ENCODE data around the gene LRMDA. TPM values are rescaled to one million over a fixed set of nuclear protein-coding genes. Genes with fewer than 3 reads are reported as not detected.

LRMDA gene
- total and polyA plus RNA-seq, 10 of the 15 experiments (the other 5 are each of a cell fraction or from before 2014, with no cell fraction given): 0.07 to 0.54 (median 0.29) TPM; not detected in 4

DNA sequence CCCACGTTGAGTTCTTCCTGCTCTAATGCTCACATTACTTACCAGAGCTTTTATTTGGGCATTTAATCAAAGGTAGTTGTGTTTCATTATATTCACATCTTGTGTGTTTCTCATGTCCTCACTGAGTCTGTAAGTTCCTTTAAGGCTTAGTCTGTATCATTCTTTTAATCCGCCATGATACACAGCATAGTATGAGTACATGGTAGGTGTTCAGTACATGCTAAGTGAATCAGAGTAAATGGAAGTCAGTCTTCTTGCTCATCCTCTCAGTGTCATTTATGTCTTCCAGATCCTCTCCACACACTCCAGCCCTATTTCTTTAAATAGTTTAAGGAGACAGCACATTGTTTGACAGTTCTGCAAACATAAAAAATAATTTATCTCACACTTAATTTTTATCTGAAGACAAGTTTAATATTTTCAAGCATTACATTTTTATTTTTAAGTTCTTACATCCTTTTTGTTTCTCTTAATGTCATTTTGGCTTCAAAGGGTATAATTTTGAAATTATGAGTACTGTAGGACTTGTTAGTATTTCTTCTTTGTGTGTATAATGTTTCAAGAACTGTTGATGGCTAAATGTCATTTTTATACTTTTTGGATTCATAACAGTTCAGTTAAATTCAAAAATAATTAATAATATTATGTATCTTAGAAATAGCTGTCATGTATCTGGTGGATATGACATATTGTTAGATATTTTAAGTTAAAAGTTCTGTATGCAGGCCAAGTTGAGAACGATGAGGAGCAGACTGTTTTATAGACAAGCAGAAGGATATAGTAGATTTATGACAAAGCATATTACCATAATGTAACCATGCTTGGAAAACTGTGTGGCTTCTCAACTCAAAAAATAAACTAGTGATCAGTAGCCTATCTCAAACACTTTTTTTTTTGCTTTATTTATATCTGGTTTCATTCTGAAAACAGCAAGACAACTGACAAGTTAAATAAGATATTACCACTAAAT lies 342.7 kb downstream of the LRMDA start:
- BruUV-seq (replicated peaks): no TSS peak
- intact Hi-C loops (cut with micrococcal nuclease; ENCODE audit: unreplicated experiment) (loop anchor here (5.0 kb wide), 2 partner anchors 162 to 372 kb away; partner anchors contain the start of gene ZNF503), in situ Hi-C loops (cut with MboI) (no loop called here)
- DNase-seq (ENCODE audit: low read depth, low spot score): no peak
- H3K36me3 ChIP-seq (ENCODE audit: control insufficient read depth in 2 of 2, insufficient read depth in 2 of 2, low read length in 1 of 2): no peaks in the 10 kb centered on the region
- no peak for FAIRE-seq
- H3K27ac ChIP-seq (ENCODE audit: control insufficient read depth, insufficient read depth): no peak overlapping the region
- H3K9me3 ChIP-seq (replicated peaks; ENCODE audit: control insufficient read depth, insufficient read depth, low read length): no peaks in the 10 kb centered on the region
- CTCF ChIA-PET: interaction anchor here (0.8 to 1.4 kb wide), 2 partner anchors 10 to 17 kb away, joined by 3 read pairs; no protein-coding TSS in a partner anchor
- H3K4me2 ChIP-seq (ENCODE audit: control insufficient read depth, insufficient read depth): no peak overlapping the region
- SMC1A ChIA-PET (ENCODE audit: uncharacterized antibody, unreplicated experiment): interaction anchor here (0.7 to 1.5 kb wide), 7 partner anchors 9 to 530 kb away, joined by 3 to 4 read pairs (median 3); no protein-coding TSS in a partner anchor
- TF ChIP-seq ZNF24 (IDR thresholded peaks at IDR 0.05) (no peak), SREBF2 (IDR thresholded peaks at IDR 0.05; ENCODE audit: low read length) (no peak), NBN (IDR thresholded peaks at IDR 0.05) (no peak), BMI1 (IDR thresholded peaks at IDR 0.05; ENCODE audit: borderline replicate concordance) (0 out of 2 replicates have a peak, but pooled peaks have one; percentile 7)
- RAD21 ChIA-PET (ENCODE audit: unreplicated experiment): interaction anchor here (0.7 to 1.6 kb wide), 7 partner anchors 9 to 372 kb away, joined by 3 to 4 read pairs (median 4); partner anchors contain the start of gene ZNF503
- H2AFZ ChIP-seq (ENCODE audit: control insufficient read depth, low read depth, low read length): no peak overlapping the region
- POLR2A ChIA-PET: interaction anchor here (1.2 kb wide), 1 partner anchor 372 kb away, joined by 3 read pairs; the partner anchor contains the start of gene ZNF503
- no peaks in the 10 kb centered on the region for H3K79me2 ChIP-seq (ENCODE audit: control insufficient read depth, insufficient read depth, low read length)
- no peak overlapping the region for H3K9ac ChIP-seq (ENCODE audit: control insufficient read depth, insufficient read depth, low read length)
- H4K20me1 ChIP-seq (ENCODE audit: control insufficient read depth, insufficient read depth): no peaks in the 10 kb centered on the region; the same call in 1 of the 2 replicates
- 36% methylated on average over 3 of the region's 3 CpGs for WGBS (ENCODE audit: insufficient coverage, insufficient replicate concordance, low lambda C conversion rate, missing lambda C conversion rate)
- no peaks in the 10 kb centered on the region for H3K27me3 ChIP-seq (replicated peaks in 1 of 2; ENCODE audit: control insufficient read depth in 2 of 2, insufficient read depth in 2 of 2, low read length in 1 of 2)
- H3K4me1 ChIP-seq (ENCODE audit: control insufficient read depth, insufficient read depth, low read length): peaks cover 4% of the 10 kb centered on the region; the same call in 1 of the 2 replicates
- ATAC-seq: peak; percentile 36
- H3K4me3 ChIP-seq: no peak overlapping the region

All from GM12878 (cell line).